Osteoblast (primary cell): ENCODE measurements around the gene NAT14. TPM values are rescaled to one million over a fixed set of nuclear protein-coding genes. Genes with fewer than 3 reads are reported as not detected.

Experiments
- DNase-seq: peaks from one replicate; pipeline ENCODE4 v3.0.0; 2011; ENCODE audit warnings: low spot score, mixed read lengths; ENCODE audit not compliant: insufficient read length; ENCODE audit errors: missing footprints
- H2AFZ ChIP-seq: 2 replicates; pipeline ENCODE4 v1.6.0; 2011; ENCODE audit warnings: mild to moderate bottlenecking, low read length
- H3K27ac ChIP-seq: 2 replicates; pipeline ENCODE4 v1.5.1; 2011; ENCODE audit warnings: mild to moderate bottlenecking, low read depth, low read length, moderate library complexity
- H3K27me3 ChIP-seq: 2 replicates; pipeline ENCODE4 v1.6.0; 2012; ENCODE audit warnings: mild to moderate bottlenecking, control low read depth, inconsistent platforms, low read length, moderate library complexity; ENCODE audit not compliant: insufficient read depth
- H3K36me3 ChIP-seq: 2 replicates; pipeline ENCODE4 v1.5.1; 2011; ENCODE audit warnings: mild to moderate bottlenecking, low read length, control low read depth, moderate library complexity; ENCODE audit not compliant: insufficient read depth
- H3K4me1 ChIP-seq: 2 replicates; pipeline ENCODE4 v1.5.1; 2011; ENCODE audit warnings: mild to moderate bottlenecking, low read length, control low read depth, moderate library complexity; ENCODE audit not compliant: insufficient read depth
- H3K4me2 ChIP-seq: 2 replicates; pipeline ENCODE4 v1.6.0; 2011; ENCODE audit warnings: mild to moderate bottlenecking, low read length; ENCODE audit not compliant: insufficient read depth
- H3K4me3 ChIP-seq: fragments of 200-600 bp; sonication (generic); 3 replicates; pipeline ENCODE4 v1.5.1; 2012; ENCODE audit warnings: mild to moderate bottlenecking, low read length, inconsistent platforms; ENCODE audit not compliant: insufficient read depth
- H3K79me2 ChIP-seq: 2 replicates; pipeline ENCODE4 v1.6.0; 2012; ENCODE audit warnings: mild to moderate bottlenecking, low read length, control low read depth, inconsistent platforms; ENCODE audit not compliant: insufficient read depth
- H3K9me3 ChIP-seq: 2 replicates; pipeline ENCODE4 v1.5.1; 2011; ENCODE audit warnings: low read depth, low read length, control low read depth
- H4K20me1 ChIP-seq: 2 replicates; pipeline ENCODE4 v1.6.0; 2012; ENCODE audit warnings: mild to moderate bottlenecking, low read length, control low read depth; ENCODE audit not compliant: insufficient read depth
- CTCF ChIP-seq: IDR thresholded peaks from 2 replicates; pipeline ENCODE4 v1.5.1; 2011; ENCODE audit warnings: mild to moderate bottlenecking, low read depth, low read length, moderate library complexity; ENCODE audit errors: extremely low read depth
- total RNA-seq: library from RNA; depleted of rRNA; stranded (reverse); fragments of >200 nt; gene quantifications from 2 replicates; pipeline ENCODE4 v1.2.3, GENCODE V29; 2012

NAT14 gene
- total RNA-seq, 1 donor: 11.2 TPM

- no peak overlapping the region for H3K4me3 ChIP-seq
- H3K4me2 ChIP-seq: no peak overlapping the region
- TF ChIP-seq CTCF: no peak
Observed at GRCh38 chr19:55451965-55452748, 32.8 kb upstream of the NAT14 start.

DNA sequence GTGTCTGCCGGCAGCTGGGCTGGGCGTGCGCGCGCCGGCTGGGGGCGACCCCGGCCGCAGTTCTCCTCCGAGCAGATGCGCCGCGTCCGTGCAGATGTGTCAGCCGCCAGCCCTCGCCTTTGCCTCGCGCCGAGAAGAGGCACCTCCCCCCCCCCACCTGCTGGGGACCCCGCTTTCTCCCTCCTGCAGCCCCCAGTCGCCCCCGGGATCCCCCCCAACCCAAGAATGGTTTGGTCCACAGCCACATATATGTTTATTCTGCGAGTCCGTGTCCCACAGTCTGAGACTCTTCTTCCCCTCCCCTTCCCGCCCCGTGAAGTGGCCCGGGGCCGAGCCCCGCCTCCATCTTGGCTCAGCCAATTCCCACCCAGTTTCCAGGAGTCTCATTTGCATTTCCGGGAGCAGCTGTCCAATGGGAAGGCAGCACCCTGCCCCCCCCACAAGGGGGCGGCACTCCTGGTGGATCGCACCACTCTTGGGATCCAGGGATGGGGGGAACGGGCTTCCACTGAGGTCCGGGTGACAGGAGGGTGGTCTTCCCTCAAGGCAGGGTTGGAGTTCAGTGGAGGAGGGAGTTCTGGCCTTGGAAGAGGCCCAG is 32.1 kb upstream of the NAT14 start:
- TF ChIP-seq CTCF: no peak
- Histone ChIP-seq H2AFZ (no peak overlapping the region), H3K27ac (no peak overlapping the region), H3K4me3 (no peak overlapping the region), H3K9me3 (no peaks in the 10 kb centered on the region), H3K4me1 (no peaks in the 10 kb centered on the region), H3K36me3 (no peaks in the 10 kb centered on the region), H3K4me2 (no peak overlapping the region), H3K27me3 (peaks cover 35% of the 10 kb centered on the region), H4K20me1 (peaks cover 28% of the 10 kb centered on the region), H3K79me2 (no peaks in the 10 kb centered on the region)
- peak; percentile 98 for DNase-seq

More at GRCh38 chr19:55451965-55452748, 32.8 kb upstream of the NAT14 start:
- H2AFZ ChIP-seq: no peak overlapping the region
- no peaks in the 10 kb centered on the region for H3K36me3 ChIP-seq
- no peaks in the 10 kb centered on the region for H3K9me3 ChIP-seq
- H3K27ac ChIP-seq: no peak overlapping the region
- peaks cover 42% of the 10 kb centered on the region for H3K27me3 ChIP-seq
- no peaks in the 10 kb centered on the region for H3K79me2 ChIP-seq
- H4K20me1 ChIP-seq: peaks cover 28% of the 10 kb centered on the region
- no peak for DNase-seq
- H3K4me1 ChIP-seq: no peaks in the 10 kb centered on the region

DNA sequence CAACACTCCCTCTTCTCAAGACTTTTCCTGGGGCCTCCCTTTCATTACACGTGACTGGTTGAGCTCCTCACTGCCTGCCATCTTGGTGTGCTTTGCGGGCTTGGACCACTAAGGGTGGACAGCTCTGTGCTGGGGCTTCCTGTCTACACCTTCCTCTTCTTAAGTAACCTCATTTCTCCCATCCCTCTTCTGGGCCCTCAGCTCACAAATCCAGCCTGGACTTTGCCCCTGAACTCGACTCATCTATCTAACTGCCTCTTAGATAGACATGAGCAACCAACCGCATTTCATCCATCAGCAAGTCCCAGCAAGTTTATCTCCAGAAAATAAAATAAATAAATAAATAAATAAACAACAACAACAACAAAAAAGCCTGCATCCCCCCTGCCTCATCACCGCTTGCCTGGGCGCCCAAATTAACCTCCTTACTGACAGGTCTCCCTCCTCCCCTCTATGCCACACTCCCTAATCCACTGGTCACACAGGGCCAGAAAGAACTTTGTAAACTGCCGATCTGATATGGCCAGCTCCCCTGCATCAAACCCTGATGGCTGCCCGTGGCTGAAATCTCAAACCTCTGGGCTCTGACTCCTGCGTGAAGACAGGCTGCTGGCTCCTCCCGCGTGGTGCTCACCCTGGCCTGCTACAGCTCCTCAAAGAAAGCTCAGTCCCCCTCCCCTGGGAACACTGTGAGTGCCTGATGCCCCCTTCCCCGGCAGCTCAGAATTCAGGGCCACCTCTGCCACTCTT is 31.3 kb upstream of the NAT14 start:
- no peak for TF ChIP-seq CTCF
- Histone ChIP-seq H2AFZ (no peak overlapping the region), H3K27ac (no peak overlapping the region), H3K27me3 (peaks cover 31% of the 10 kb centered on the region), H3K4me1 (no peaks in the 10 kb centered on the region), H4K20me1 (peaks cover 29% of the 10 kb centered on the region), H3K36me3 (no peaks in the 10 kb centered on the region), H3K9me3 (no peaks in the 10 kb centered on the region), H3K4me3 (no peak overlapping the region), H3K79me2 (peaks cover under 1% of the 10 kb centered on the region), H3K4me2 (no peak overlapping the region)
- DNase-seq: no peak
